ENCODE results near the gene NUDT5. TPM values are rescaled to one million over a fixed set of nuclear protein-coding genes. Genes with fewer than 3 reads are reported as not detected.
"Not testable (repeated sequence)": the region's sequence is repeated elsewhere in the genome, so short reads cannot be mapped to it uniquely, and the experiment has no call there.

Gene NUDT5
- total RNA-seq, 2 donors from 2014 or later: 10.8 to 12.8 TPM

DNA sequence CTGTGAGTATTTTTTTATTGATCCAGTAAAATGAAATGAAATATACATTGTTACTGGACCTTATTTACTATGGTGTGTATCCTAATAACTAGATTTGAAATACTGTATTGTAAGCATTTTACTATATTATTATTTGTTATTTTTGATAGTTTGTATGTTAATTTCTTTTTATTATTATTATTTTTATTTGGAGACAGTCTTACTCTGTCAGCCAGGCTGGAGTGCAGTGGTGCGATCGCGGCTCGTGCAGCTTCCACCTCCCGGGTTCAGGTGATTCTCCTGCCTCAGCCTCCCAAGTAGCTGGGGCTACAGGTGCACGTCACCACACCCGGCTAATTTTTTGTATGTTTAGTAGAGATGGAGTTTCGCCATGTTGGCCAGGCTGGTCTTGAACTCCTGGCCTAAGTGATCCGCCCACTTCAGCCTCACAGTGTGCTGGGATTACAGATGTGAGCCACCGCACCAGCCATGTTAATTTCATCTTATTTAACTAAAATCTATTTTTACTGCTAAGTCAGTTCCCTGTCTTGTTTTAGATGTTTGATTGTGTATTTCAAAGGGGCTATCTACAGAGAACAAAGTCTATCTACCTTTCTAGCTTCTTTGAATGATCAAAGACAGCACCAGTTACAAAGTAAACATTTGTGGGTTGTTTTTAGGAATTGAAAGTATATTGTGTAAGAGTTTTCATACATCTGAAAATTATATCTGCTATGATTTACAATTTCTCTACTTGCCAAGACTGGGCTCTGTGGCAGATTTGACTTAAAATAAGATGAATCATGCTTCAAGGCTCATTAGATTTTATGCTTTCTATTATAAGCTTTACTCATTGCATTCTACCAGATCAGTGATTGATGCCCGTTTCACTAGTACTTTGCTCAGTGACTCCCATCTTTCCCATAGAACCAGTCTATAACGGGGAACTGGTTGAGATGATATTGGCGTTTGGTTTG lies 41.9 kb upstream of the NUDT5 start:
- DNase-seq (ENCODE audit: low spot score): no peak
- peaks cover 0 to 53% of the 10 kb centered on the region in 2 donors for H3K4me1 ChIP-seq
- no peaks in the 10 kb centered on the region for H3K27me3 ChIP-seq
- no peak overlapping the region for H3K4me3 ChIP-seq
- TF ChIP-seq, protein P1, sequence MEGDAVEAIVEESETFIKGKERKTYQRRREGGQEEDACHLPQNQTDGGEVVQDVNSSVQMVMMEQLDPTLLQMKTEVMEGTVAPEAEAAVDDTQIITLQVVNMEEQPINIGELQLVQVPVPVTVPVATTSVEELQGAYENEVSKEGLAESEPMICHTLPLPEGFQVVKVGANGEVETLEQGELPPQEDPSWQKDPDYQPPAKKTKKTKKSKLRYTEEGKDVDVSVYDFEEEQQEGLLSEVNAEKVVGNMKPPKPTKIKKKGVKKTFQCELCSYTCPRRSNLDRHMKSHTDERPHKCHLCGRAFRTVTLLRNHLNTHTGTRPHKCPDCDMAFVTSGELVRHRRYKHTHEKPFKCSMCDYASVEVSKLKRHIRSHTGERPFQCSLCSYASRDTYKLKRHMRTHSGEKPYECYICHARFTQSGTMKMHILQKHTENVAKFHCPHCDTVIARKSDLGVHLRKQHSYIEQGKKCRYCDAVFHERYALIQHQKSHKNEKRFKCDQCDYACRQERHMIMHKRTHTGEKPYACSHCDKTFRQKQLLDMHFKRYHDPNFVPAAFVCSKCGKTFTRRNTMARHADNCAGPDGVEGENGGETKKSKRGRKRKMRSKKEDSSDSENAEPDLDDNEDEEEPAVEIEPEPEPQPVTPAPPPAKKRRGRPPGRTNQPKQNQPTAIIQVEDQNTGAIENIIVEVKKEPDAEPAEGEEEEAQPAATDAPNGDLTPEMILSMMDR (IDR thresholded peaks at IDR 0.05): no peak
- no peaks in the 10 kb centered on the region for H3K9me3 ChIP-seq
- peak overlapping the region; percentile 86 to 89 for H3K27ac ChIP-seq
- peaks cover 13% of the 10 kb centered on the region for H3K36me3 ChIP-seq

DNA sequence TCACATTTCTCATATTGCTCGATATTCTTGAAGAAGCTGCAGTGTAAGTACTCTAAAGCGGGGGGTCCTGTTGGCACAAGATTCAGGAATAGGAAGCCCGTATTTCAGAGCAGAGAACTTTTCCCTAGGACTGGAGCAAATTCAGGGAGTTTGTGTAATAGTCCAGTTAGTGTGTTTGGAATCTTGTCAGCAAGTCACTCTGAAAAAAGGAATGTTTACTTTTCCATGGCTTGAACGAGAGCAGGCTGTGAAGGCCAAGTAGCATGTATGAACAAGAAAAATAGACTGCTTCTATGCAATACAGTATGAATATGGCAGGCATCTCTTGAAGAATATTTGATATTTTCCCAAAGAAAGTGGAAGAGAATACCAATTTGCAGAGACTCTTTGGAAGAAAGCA lies 40.1 kb upstream of the NUDT5 start:
- Histone ChIP-seq H3K4me3 (peak overlapping the region in 1 of 2 donors; percentile 20), H3K4me1 (peaks cover 0 to 35% of the 10 kb centered on the region in 2 donors), H3K36me3 (peaks cover 29% of the 10 kb centered on the region), H3K27me3 (no peaks in the 10 kb centered on the region), H3K9me3 (no peaks in the 10 kb centered on the region), H3K27ac (peak overlapping the region; percentile 56 to 89)
- DNase-seq (ENCODE audit: low spot score): no peak
- TF ChIP-seq, protein P1 (IDR thresholded peaks at IDR 0.05): no peak

DNA sequence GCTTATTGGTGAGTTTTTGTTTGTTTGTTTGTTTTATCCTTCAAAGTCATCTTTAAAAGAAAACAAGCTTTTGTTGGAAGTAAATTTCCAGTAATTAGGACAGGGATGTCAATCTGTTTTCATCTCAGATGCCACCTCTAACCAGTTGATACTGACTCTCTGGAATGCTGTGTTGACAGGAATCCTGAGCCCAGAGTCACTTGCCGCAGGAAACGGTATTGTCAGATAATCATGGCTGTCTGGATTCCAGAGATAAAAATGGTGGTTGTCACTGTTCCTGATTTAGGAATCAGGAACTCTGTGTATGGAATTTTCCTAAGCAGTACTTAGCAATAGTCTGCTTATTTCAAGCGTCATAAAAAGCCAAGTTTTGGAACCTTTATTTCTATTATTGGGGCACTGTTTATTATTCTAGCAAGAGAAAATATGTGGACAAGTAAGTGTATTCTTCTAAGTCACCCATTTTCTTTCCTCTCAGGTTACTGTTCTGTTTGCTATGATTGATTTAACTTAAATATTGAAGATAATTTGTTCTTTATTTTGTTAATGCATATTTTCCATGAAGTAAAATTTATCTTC lies 39.5 kb upstream of the NUDT5 start:
- H3K27ac ChIP-seq: peak overlapping the region; percentile 56 to 89
- H3K27me3 ChIP-seq: no peaks in the 10 kb centered on the region
- DNase-seq (ENCODE audit: low spot score): no peak
- H3K9me3 ChIP-seq: no peaks in the 10 kb centered on the region
- peak overlapping the region in 1 of 2 donors; percentile 20 for H3K4me3 ChIP-seq
- H3K36me3 ChIP-seq: peaks cover 32% of the 10 kb centered on the region
- peaks cover 0 to 30% of the 10 kb centered on the region in 2 donors for H3K4me1 ChIP-seq
- TF ChIP-seq, protein P1 (IDR thresholded peaks at IDR 0.05): no peak

DNA sequence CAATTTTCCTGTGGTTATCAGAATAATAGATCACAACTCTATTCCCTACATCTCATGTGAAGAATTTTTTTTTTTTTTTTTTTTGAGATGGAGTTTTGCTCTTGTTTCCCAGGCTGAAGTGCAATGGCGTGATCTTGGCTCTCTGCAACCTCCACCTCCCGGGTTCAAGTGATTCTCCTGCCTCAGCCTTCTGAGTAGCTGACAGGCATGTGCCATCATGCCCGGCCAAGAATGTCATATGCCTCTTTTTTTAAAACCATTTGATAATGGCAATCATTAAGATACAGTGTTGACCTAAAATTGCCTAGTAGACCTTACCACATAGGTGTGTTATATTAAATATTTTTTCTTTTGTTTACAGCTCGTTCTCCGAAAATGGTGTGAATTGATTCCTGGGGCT lies 39.0 kb upstream of the NUDT5 start:
- H3K27ac ChIP-seq: peak overlapping the region; percentile 56 to 89

DNA sequence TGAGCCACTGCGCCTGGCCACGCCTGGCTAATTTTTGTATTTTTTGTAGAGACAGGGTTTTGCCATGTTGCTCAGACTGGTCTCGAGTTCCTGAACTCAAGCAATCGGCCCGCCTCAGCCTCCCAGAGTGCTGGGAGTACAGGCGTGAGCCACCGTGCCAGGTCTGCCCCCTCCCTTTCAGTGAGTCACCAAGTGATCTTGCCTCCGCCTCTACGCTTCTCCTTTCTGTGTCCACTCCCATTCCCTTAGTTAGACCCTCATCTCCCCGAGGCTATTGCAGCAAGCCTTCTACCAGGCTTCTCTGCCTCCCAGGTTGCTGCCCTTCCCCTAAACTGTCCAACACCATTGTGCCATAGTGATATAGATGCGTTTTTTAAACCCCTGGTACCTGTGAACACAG lies 33.2 kb upstream of the NUDT5 start:
- no peak for DNase-seq (ENCODE audit: low spot score)
- no peak overlapping the region for H3K4me3 ChIP-seq
- peaks cover 29% of the 10 kb centered on the region for H3K36me3 ChIP-seq
- peaks cover 0 to 13% of the 10 kb centered on the region in 2 donors for H3K4me1 ChIP-seq
- H3K27ac ChIP-seq: no peak overlapping the region
- TF ChIP-seq, protein P1 (IDR thresholded peaks at IDR 0.05): no peak
- H3K9me3 ChIP-seq: no peaks in the 10 kb centered on the region
- H3K27me3 ChIP-seq: no peaks in the 10 kb centered on the region

More for the DNA sequence above, 39.0 kb upstream of the NUDT5 start:
- DNase-seq (ENCODE audit: low spot score); H3K9me3 ChIP-seq; H3K27me3 ChIP-seq; H3K4me3 ChIP-seq: not testable (repeated sequence)
- Histone ChIP-seq H3K36me3 (peaks cover 33% of the 10 kb centered on the region), H3K4me1 (peaks cover 0 to 29% of the 10 kb centered on the region in 2 donors)

DNA sequence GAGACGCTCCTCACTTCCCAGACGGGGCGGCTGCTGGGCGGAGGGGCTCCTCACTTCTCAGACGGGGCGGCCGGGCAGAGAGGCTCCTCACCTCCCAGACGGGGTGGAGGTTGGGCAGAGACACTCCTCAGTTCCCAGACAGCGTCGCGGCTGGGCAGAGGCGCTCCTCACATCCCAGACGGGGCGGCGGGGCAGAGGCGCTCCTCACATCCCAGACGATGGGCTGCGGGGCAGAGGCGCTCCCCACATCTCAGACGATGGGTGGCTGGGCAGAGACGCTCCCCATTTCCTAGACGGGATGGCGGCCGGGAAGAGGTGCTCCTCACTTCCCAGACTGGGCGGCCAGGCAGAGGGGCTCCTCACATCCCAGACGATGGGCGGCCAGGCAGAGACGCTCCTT lies 30.7 kb upstream of the NUDT5 start:
- H3K9me3 ChIP-seq; H3K27ac ChIP-seq; H3K4me3 ChIP-seq; DNase-seq (ENCODE audit: low spot score); H3K27me3 ChIP-seq: not testable (repeated sequence)
- peaks cover 0 to 21% of the 10 kb centered on the region in 2 donors for H3K4me1 ChIP-seq
- peaks cover 15% of the 10 kb centered on the region for H3K36me3 ChIP-seq
